Uterus (tissue), 2 donors: ENCODE measurements around the gene MUC2.

Source experiments
- POLR2A ChIP-seq, 2 donors: fragments of 450-650 bp; IDR thresholded peaks; one replicate each; pipeline ENCODE4 v1.6.1; 2016; ENCODE audit warnings: antibody characterized with exemption in 2 of 2, mild to moderate bottlenecking in 1 of 2, moderate library complexity in 1 of 2
- TF ChIP-seq, protein P1 (sequence below), 4 experiments: fragments of 200-600 bp in 2 of 4; fragments of 450-650 bp in 2 of 4; sonication (generic) in 2 of 4; IDR thresholded peaks; one replicate each; pipeline ENCODE4 v1.5.1; 2016 to 2019; ENCODE audit warnings: antibody characterized with exemption in 4 of 4, mild to moderate bottlenecking in 2 of 4, moderate library complexity in 1 of 4

GRCh38 chr11:1121813-1122663 lies 47.4 kb downstream of the MUC2 start:
- TF ChIP-seq, protein P1, sequence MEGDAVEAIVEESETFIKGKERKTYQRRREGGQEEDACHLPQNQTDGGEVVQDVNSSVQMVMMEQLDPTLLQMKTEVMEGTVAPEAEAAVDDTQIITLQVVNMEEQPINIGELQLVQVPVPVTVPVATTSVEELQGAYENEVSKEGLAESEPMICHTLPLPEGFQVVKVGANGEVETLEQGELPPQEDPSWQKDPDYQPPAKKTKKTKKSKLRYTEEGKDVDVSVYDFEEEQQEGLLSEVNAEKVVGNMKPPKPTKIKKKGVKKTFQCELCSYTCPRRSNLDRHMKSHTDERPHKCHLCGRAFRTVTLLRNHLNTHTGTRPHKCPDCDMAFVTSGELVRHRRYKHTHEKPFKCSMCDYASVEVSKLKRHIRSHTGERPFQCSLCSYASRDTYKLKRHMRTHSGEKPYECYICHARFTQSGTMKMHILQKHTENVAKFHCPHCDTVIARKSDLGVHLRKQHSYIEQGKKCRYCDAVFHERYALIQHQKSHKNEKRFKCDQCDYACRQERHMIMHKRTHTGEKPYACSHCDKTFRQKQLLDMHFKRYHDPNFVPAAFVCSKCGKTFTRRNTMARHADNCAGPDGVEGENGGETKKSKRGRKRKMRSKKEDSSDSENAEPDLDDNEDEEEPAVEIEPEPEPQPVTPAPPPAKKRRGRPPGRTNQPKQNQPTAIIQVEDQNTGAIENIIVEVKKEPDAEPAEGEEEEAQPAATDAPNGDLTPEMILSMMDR (IDR thresholded peaks at IDR 0.05) = no peak
- TF ChIP-seq POLR2A (IDR thresholded peaks at IDR 0.05) = no peak
